ENCODE data around the gene CCDC83.

- no peak for TF ChIP-seq CTCF (IDR thresholded peaks at IDR 0.05)
- TF ChIP-seq ZFX (IDR thresholded peaks at IDR 0.05; ENCODE audit: borderline replicate concordance): no peak
Observed at GRCh38 chr11:85843929-85844328, 11.3 kb upstream of the CCDC83 start.

Measured in 22Rv1 (cell line).